Lower lobe of right lung (tissue), 2 donors: ENCODE measurements around the gene THAP10. TPM values are rescaled to one million over a fixed set of nuclear protein-coding genes. Genes with fewer than 3 reads are reported as not detected.

Source experiments
- ATAC-seq, 2 donors: fragments of 200-7000 bp; cut with Tn5 transposase; one replicate each; pipeline ENCODE4 v1.9.1; 2020 to 2022; ENCODE audit warnings: mild to moderate bottlenecking in 2 of 2, moderate library complexity in 2 of 2
- DNase-seq: peaks from one replicate; pipeline ENCODE4 v3.0.0-alpha.2; 2020
- H3K27ac ChIP-seq: fragments of 200-600 bp; one replicate; pipeline ENCODE4 v1.8.0; 2022
- H3K27me3 ChIP-seq: fragments of 200-600 bp; one replicate; pipeline ENCODE4 v1.8.0; 2022; ENCODE audit warnings: low read depth
- H3K36me3 ChIP-seq: fragments of 200-600 bp; one replicate; pipeline ENCODE4 v1.8.0; 2022; ENCODE audit warnings: mild to moderate bottlenecking
- H3K4me1 ChIP-seq: fragments of 200-600 bp; one replicate; pipeline ENCODE4 v1.8.0; 2022
- H3K4me3 ChIP-seq: fragments of 200-600 bp; one replicate; pipeline ENCODE4 v1.8.0; 2022; ENCODE audit warnings: mild to moderate bottlenecking
- H3K9me3 ChIP-seq: fragments of 200-600 bp; one replicate; pipeline ENCODE4 v1.8.0; 2022
- CTCF ChIP-seq: fragments of 200-600 bp; IDR thresholded peaks from one replicate; pipeline ENCODE4 v1.8.0; 2022; ENCODE audit warnings: antibody characterized with exemption, mild to moderate bottlenecking
- intact Hi-C: fragments of 100-400 bp; cut with DNase I; formaldehyde crosslinking; loops from one replicate; pipeline ENCODE4 v1.11.0; 2022
- total RNA-seq: library from RNA; stranded (reverse); fragmentation: NEBNext Ultra II Directional; extraction: Animal tissue kit (Norgen Biotek cat#: 25700); gene quantifications from one replicate; pipeline ENCODE4 v1.2.1, GENCODE V29; 2021
- donor health status: DM: no; HTN: yes; CAD: no; lungs with severe emphysema.

Gene THAP10
- total RNA-seq, 1 donor from 2014 or later, result 2.4 TPM

DNA sequence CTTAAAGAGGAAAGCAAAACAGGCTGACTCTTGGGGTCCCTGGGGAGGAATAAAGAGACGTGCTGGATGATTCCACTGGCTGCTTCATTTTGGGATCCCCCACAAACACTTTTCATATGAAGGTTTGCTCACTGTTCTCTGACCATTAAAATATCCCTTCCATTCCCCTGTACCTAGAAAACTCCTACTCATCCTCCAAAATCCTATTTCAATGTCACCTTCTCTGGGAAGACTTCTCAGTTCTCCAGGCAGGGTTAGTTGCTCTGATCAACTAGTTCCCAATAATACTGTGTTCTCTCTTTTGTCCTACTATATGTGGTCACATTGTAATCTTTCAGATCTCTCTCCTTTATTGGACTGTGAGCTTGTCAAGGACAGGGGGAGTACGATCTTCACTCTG is 57.2 kb downstream of the THAP10 start:
- H3K36me3 ChIP-seq, result peaks cover 15% of the 10 kb centered on the region
- DNase-seq, result no peak
- no peaks in the 10 kb centered on the region for H3K4me1 ChIP-seq
- no peak for ATAC-seq
- TF ChIP-seq CTCF, result no peak
- no peaks in the 10 kb centered on the region for H3K9me3 ChIP-seq
- intact Hi-C loops, result no loop called here
- H3K27me3 ChIP-seq, result no peaks in the 10 kb centered on the region
- no peak overlapping the region for H3K27ac ChIP-seq
- no peak overlapping the region for H3K4me3 ChIP-seq

DNA sequence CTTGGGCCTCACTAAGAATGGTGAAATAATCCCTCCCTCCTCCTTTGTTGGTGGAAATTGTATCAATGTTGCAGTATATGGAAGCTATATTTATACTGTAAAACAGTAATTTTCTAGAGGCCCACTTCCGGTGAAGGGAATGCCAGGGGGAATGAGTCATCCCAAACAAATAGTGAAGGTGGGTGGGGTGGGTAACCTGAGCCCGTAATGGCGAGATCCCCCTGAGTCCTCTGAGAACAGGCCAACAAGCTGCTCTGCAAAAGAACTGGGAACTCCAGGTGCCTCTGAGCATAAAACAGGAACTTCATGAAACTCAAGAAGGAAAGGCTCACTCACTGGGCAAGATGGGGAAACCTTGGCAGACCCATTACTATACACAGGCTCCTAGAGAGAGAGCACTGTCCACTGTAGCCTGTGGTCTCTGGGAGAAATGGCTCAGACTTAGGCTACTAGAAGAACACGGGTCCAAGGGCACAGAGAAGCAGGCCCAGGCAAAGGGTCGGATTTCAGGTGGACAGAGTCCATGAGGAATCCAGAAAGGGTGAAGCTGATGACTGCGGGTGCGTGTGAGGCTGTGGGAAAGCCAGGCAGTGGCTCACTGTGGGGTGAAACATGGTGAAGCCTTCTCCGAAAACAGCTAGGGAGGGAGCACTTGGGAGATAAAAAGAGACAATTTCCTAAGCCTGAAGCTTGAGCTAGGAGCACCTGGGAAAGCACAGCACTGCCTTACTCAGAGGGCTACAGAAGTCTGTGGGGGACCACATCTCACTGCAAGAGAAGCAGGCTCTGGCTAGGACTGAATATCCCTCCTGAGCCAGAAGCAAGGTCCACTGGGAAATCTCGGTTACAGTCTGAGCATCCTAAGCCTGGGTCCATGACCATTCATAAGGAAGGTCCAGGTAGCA is 58.1 kb downstream of the THAP10 start:
- DNase-seq (no peak), ATAC-seq (peak in 1 of 2 donors; percentile 23)
- TF ChIP-seq CTCF, result no peak
- Histone ChIP-seq H3K27me3 (no peaks in the 10 kb centered on the region), H3K36me3 (peaks cover 15% of the 10 kb centered on the region), H3K4me3 (no peak overlapping the region), H3K4me1 (no peaks in the 10 kb centered on the region), H3K9me3 (no peaks in the 10 kb centered on the region), H3K27ac (no peak overlapping the region)
- intact Hi-C loops, result no loop called here

- H3K4me3 ChIP-seq, result no peak overlapping the region
- no peaks in the 10 kb centered on the region for H3K4me1 ChIP-seq
- no peaks in the 10 kb centered on the region for H3K27me3 ChIP-seq
- H3K9me3 ChIP-seq, result no peaks in the 10 kb centered on the region
- DNase-seq, result no peak
- no peak overlapping the region for H3K27ac ChIP-seq
- intact Hi-C loops, result no loop called here
- peaks cover 15% of the 10 kb centered on the region for H3K36me3 ChIP-seq
- TF ChIP-seq CTCF, result no peak
- no peak for ATAC-seq
Measured at GRCh38 chr15:70833422-70833821, 58.8 kb downstream of the THAP10 start.

GRCh38 chr15:70832176-70832575 is 60.1 kb downstream of the THAP10 start:
- peaks cover 15% of the 10 kb centered on the region for H3K36me3 ChIP-seq

More at GRCh38 chr15:70832176-70832575, 60.1 kb downstream of the THAP10 start:
- H3K4me1 ChIP-seq, result no peaks in the 10 kb centered on the region
- no peak overlapping the region for H3K4me3 ChIP-seq
- no peak for TF ChIP-seq CTCF
- H3K9me3 ChIP-seq, result no peaks in the 10 kb centered on the region
- ATAC-seq (no peak), DNase-seq (no peak)
- H3K27ac ChIP-seq, result no peak overlapping the region
- intact Hi-C loops, result no loop called here
- no peaks in the 10 kb centered on the region for H3K27me3 ChIP-seq

Other genes starting within 250 kb of the THAP10 start
- 35.7 TPM for gene UACA, start 128.9 kb downstream of the THAP10 start, total RNA-seq
- 7.5 TPM for gene LARP6, start 38.3 kb downstream of the THAP10 start, total RNA-seq
- gene LRRC49, start 393 bp upstream of the THAP10 start, total RNA-seq, result 7.3 TPM
- 18.2 TPM for gene THSD4, start 223.0 kb upstream of the THAP10 start, total RNA-seq